Caco-2 (cell line): ENCODE data around the gene CFAP69. TPM values are rescaled to one million over a fixed set of nuclear protein-coding genes. Genes with fewer than 3 reads are reported as not detected.

Experiments used
- BruUV-seq: library from RNA; stranded (reverse); fragments of 400-500 nt; replicated peaks from 2 replicates; lab custom pipeline; 2021; lab: Mats Ljungman, UMichigan
- CTCF ChIA-PET: fragments of 300-600 bp; sonication (Branson Sonifier 250); formaldehyde crosslinking; loops from one replicate; lab custom pipeline; 2022; ENCODE audit warnings: antibody characterized with exemption; lab: Charles Lee
- POLR2A ChIA-PET: fragments of 300-600 bp; sonication (Branson Sonifier 250); formaldehyde crosslinking; loops from one replicate; lab custom pipeline; 2022; ENCODE audit warnings: antibody characterized with exemption; lab: Charles Lee
- DNase-seq, 2 experiments: peaks; one replicate each; pipeline versions ENCODE4 v3.0.0 to v3.0.0-alpha.2; 2020 to 2022
- H3K27me3 ChIP-seq: replicated peaks from 2 replicates; pipeline ENCODE4 v1.6.0; 2011; ENCODE audit warnings: low read length; ENCODE audit not compliant: control insufficient read depth, insufficient read depth
- H3K36me3 ChIP-seq: 2 replicates; pipeline ENCODE4 v1.5.1; 2011; ENCODE audit warnings: low read length; ENCODE audit not compliant: control insufficient read depth, insufficient read depth
- H3K4me1 ChIP-seq: fragments of 250-450 bp; sonication (Bioruptor Pico); 2 replicates; pipeline ENCODE4 v1.5.1; 2020; ENCODE audit warnings: mild to moderate bottlenecking
- H3K4me3 ChIP-seq: 2 replicates; pipeline ENCODE4 v1.5.1; 2011; ENCODE audit warnings: low read depth, mild to moderate bottlenecking, control low read depth, low read length
- H3K9me3 ChIP-seq: fragments of 250-450 bp; sonication (Bioruptor Pico); 2 replicates; pipeline ENCODE4 v1.5.1; 2020; ENCODE audit warnings: mild to moderate bottlenecking, moderate library complexity
- H3K27ac Mint-ChIP-seq: one replicate; pipeline ENCODE4 v1.8.0; 2022; ENCODE audit warnings: mixed read lengths; ENCODE audit not compliant: unreplicated experiment
- H3K27me3 Mint-ChIP-seq: one replicate; pipeline ENCODE4 v1.8.0; 2022; ENCODE audit warnings: mixed read lengths; ENCODE audit not compliant: insufficient read depth, unreplicated experiment
- H3K36me3 Mint-ChIP-seq: one replicate; pipeline ENCODE4 v1.8.0; 2022; ENCODE audit warnings: mild to moderate bottlenecking, mixed read lengths; ENCODE audit not compliant: insufficient read depth, unreplicated experiment
- H3K4me1 Mint-ChIP-seq: one replicate; pipeline ENCODE4 v1.8.0; 2022; ENCODE audit warnings: low read depth, mixed read lengths; ENCODE audit not compliant: unreplicated experiment
- H3K4me3 Mint-ChIP-seq: one replicate; pipeline ENCODE4 v1.8.0; 2022; ENCODE audit warnings: mild to moderate bottlenecking, moderate library complexity, mixed read lengths; ENCODE audit not compliant: unreplicated experiment
- H3K9me3 Mint-ChIP-seq: one replicate; pipeline ENCODE4 v1.8.0; 2022; ENCODE audit warnings: mixed read lengths; ENCODE audit not compliant: unreplicated experiment
- CTCF ChIP-seq, 2 experiments: fragments of 200-600 bp in 1 of 2; IDR thresholded peaks; 1 replicate in 1 of 2; 2 replicates in 1 of 2; pipeline versions ENCODE4 v1.5.1 to v1.8.0; 2011 to 2022; ENCODE audit warnings: antibody characterized with exemption in 1 of 2, control low read depth in 1 of 2, inconsistent platforms in 1 of 2, low read depth in 1 of 2, low read length in 1 of 2, mild to moderate bottlenecking in 1 of 2, moderate library complexity in 1 of 2; ENCODE audit not compliant: insufficient read depth in 1 of 2, severe bottlenecking in 1 of 2, unreplicated experiment in 1 of 2
- intact Hi-C: fragments of 100-400 bp; cut with micrococcal nuclease; formaldehyde crosslinking; loops from one replicate; pipeline ENCODE4 v1.10.0; 2022; ENCODE audit not compliant: unreplicated experiment
- total RNA-seq: library from RNA; stranded (reverse); gene quantifications from 2 replicates; pipeline ENCODE4 v1.2.3, GENCODE V29; 2022

CFAP69 gene
- total RNA-seq, 1 experiment from 2014 or later, result 4.8 TPM

DNA sequence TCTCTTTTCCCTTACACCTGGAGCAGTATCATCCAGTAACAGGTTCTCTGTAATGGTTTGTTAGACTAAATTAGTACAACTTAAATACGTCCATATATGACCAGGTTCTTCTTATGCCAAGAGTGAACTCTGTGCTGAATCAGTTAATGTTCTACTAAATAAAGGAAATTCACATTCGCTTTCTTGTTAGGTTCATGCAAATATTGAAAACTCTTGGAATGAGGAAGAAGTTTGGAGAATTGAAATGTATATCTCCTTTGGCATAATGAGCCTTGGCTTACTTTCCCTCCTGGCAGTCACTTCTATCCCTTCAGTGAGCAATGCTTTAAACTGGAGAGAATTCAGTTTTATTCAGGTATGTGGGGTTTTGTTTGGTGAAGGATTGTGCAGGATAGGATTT, 15.3 kb upstream of the CFAP69 start:
- H3K4me1 ChIP-seq, result peaks cover 10% of the 10 kb centered on the region
- H3K36me3 ChIP-seq, result no peaks in the 10 kb centered on the region
- DNase-seq, result no peak
- peak overlapping the region; percentile 38 for H3K27ac Mint-ChIP-seq
- H3K9me3 ChIP-seq, result no peaks in the 10 kb centered on the region
- H3K9me3 Mint-ChIP-seq, result no peaks in the 10 kb centered on the region
- no peak overlapping the region for H3K4me3 ChIP-seq
- peaks cover 7% of the 10 kb centered on the region for H3K4me1 Mint-ChIP-seq
- ChIA-PET CTCF (no interaction called here), POLR2A (no interaction called here)
- intact Hi-C loops, result no loop called here
- H3K27me3 ChIP-seq, result no peaks in the 10 kb centered on the region
- no peaks in the 10 kb centered on the region for H3K36me3 Mint-ChIP-seq
- H3K4me3 Mint-ChIP-seq, result no peak overlapping the region
- H3K27me3 Mint-ChIP-seq, result no peaks in the 10 kb centered on the region
- TF ChIP-seq CTCF (IDR thresholded peaks at IDR 0.05; ENCODE audit: insufficient read depth in 1 of 2, low read depth in 1 of 2, low read length in 1 of 2, severe bottlenecking in 1 of 2, unreplicated experiment in 1 of 2), result no peak
- no TSS peak for BruUV-seq

DNA sequence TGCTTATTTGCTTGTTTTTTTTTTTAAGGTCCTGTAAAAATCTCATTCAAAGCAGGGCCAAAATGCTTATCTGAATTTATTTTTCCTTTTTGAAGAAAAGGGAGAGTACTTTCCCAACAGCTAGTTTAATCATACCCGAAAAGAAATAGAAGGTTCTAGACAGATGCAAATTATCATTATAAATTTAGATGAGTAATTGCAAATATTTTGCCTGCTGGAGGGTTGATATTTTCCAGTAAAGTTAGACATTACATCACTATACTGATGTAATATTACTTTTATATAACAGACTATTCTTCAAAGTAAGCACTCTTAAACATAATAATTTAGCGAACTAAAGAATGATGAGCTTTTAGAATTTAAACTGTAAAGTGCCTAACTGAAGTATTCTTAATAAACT, 14.1 kb upstream of the CFAP69 start:
- no peak overlapping the region for H3K4me3 ChIP-seq
- no peak for TF ChIP-seq CTCF (IDR thresholded peaks at IDR 0.05; ENCODE audit: insufficient read depth in 1 of 2, low read depth in 1 of 2, low read length in 1 of 2, severe bottlenecking in 1 of 2, unreplicated experiment in 1 of 2)
- peaks cover 10% of the 10 kb centered on the region for H3K4me1 ChIP-seq
- H3K9me3 ChIP-seq, result no peaks in the 10 kb centered on the region
- CTCF ChIA-PET, result no interaction called here
- Mint-ChIP-seq H3K4me3 (no peak overlapping the region), H3K9me3 (no peaks in the 10 kb centered on the region), H3K4me1 (peaks cover 7% of the 10 kb centered on the region), H3K27me3 (no peaks in the 10 kb centered on the region), H3K36me3 (no peaks in the 10 kb centered on the region), H3K27ac (no peak overlapping the region)
- H3K36me3 ChIP-seq, result no peaks in the 10 kb centered on the region
- intact Hi-C loops, result no loop called here
- no peaks in the 10 kb centered on the region for H3K27me3 ChIP-seq
- BruUV-seq, result no TSS peak
- DNase-seq, result no peak
- POLR2A ChIA-PET, result no interaction called here

GRCh38 chr7:90231304-90231703, 13.7 kb upstream of the CFAP69 start:
- Mint-ChIP-seq H3K36me3 (no peaks in the 10 kb centered on the region), H3K27ac (no peak overlapping the region), H3K27me3 (no peaks in the 10 kb centered on the region), H3K9me3 (no peaks in the 10 kb centered on the region), H3K4me3 (no peak overlapping the region), H3K4me1 (peaks cover 7% of the 10 kb centered on the region)
- TF ChIP-seq CTCF (IDR thresholded peaks at IDR 0.05; ENCODE audit: insufficient read depth in 1 of 2, low read depth in 1 of 2, low read length in 1 of 2, severe bottlenecking in 1 of 2, unreplicated experiment in 1 of 2), result no peak
- peaks cover 10% of the 10 kb centered on the region for H3K4me1 ChIP-seq
- H3K4me3 ChIP-seq, result no peak overlapping the region
- POLR2A ChIA-PET, result no interaction called here
- CTCF ChIA-PET, result no interaction called here
- no peaks in the 10 kb centered on the region for H3K27me3 ChIP-seq
- DNase-seq, result no peak
- no TSS peak for BruUV-seq
- intact Hi-C loops, result no loop called here
- no peaks in the 10 kb centered on the region for H3K36me3 ChIP-seq
- H3K9me3 ChIP-seq, result no peaks in the 10 kb centered on the region
